ENCODE results near the gene CISH. TPM values are rescaled to one million over a fixed set of nuclear protein-coding genes. Genes with fewer than 3 reads are reported as not detected.

Gene CISH
- total RNA-seq, 1 experiment from 2014 or later, result 1.7 TPM

DNA sequence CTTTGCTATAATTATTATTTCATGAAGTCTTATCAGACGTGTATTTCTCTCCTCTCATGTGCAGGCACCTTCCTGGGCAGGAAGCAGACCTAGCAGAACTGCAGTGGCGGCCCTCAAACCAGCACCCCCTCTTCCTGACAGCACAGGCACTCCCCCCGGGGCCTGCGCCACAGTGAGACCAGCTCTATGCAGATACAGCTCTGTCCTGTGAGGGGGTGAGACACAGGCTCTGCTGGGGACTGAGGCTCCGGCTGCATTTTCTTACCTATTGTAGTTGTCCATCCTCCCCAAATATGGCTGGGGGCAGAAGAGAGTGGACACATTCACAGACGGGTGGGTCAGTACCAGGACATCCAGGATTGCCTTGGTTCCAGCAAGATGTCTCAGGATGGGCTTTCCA, 5.0 kb downstream of the CISH start:
- WGBS (ENCODE audit: extremely low coverage, insufficient read length, low lambda C conversion rate), result no CpG with 5 or more reads among the region's 6 CpGs
- no peaks in the 10 kb centered on the region for H3K9me3 ChIP-seq (ENCODE audit: control insufficient read depth, low read depth, low read length)
- H3K36me3 Mint-ChIP-seq (ENCODE audit: insufficient read depth in 1 of 3, low read depth in 3 of 3), result peaks cover 0 to 1% (median 0%) of the 10 kb centered on the region in 3 experiments; a peak in 1 of 7 replicates

More for the DNA sequence above, 5.0 kb downstream of the CISH start:
- no peak overlapping the region for H3K14ac ChIP-seq (ENCODE audit: insufficient read depth, low read length)
- no peak overlapping the region for H2BK120ac ChIP-seq (ENCODE audit: low read depth, low read length, poor library complexity, severe bottlenecking)
- H3T11ph ChIP-seq (ENCODE audit: low read length), result no peak overlapping the region
- no peak overlapping the region for H3K9ac ChIP-seq (ENCODE audit: extremely low read depth, insufficient read length, low read length)
- no peak overlapping the region for H2AK5ac ChIP-seq (ENCODE audit: insufficient read length, low read length)
- no peak for TF ChIP-seq CTCF (conservative IDR thresholded peaks at IDR 0.05)
- peaks cover 5% of the 10 kb centered on the region for H3K23me2 ChIP-seq (ENCODE audit: insufficient read length, low read depth, low read length, poor library complexity, severe bottlenecking)
- H3K4me1 Mint-ChIP-seq, result peaks cover 8 to 11% of the 10 kb centered on the region in 2 experiments
- no peak overlapping the region for H4K5ac ChIP-seq (ENCODE audit: insufficient read length, low read depth, low read length)
- H2BK5ac ChIP-seq (ENCODE audit: insufficient read length, low read length), result no peak overlapping the region
- no peak overlapping the region for H3K23ac ChIP-seq (ENCODE audit: insufficient read length, low read depth, low read length)
- H3K9me3 Mint-ChIP-seq, result no peaks in the 10 kb centered on the region
- H3K27me3 ChIP-seq (ENCODE audit: insufficient read depth, low read length), result peaks cover 5% of the 10 kb centered on the region; the same call in 1 of the 2 replicates
- H3K27ac ChIP-seq (ENCODE audit: insufficient read length, low read depth, low read length), result no peak overlapping the region
- H2BK12ac ChIP-seq (ENCODE audit: insufficient read length, low read depth, low read length), result no peak overlapping the region
- H3K79me2 ChIP-seq (ENCODE audit: insufficient read depth, low read length), result no peaks in the 10 kb centered on the region
- no peak overlapping the region for H3K18ac ChIP-seq (ENCODE audit: insufficient read length, low read depth, low read length)
- H2BK20ac ChIP-seq (ENCODE audit: low read depth, low read length, poor library complexity, severe bottlenecking), result no peak overlapping the region
- no peak overlapping the region for H3K27ac Mint-ChIP-seq
- no peak overlapping the region for H4K91ac ChIP-seq (ENCODE audit: insufficient read length, low read depth, low read length)
- H2BK15ac ChIP-seq (ENCODE audit: low read depth, low read length), result no peak overlapping the region
- H3K56ac ChIP-seq (ENCODE audit: insufficient read length, low read depth, low read length), result no peak overlapping the region
- H3K4me2 ChIP-seq (ENCODE audit: insufficient read depth, insufficient read length, low read length), result no peak overlapping the region
- H3K4me3 Mint-ChIP-seq, result no peak overlapping the region
- DNase-seq, result no peak
- H4K8ac ChIP-seq (replicated peaks; ENCODE audit: insufficient read length, low read depth, low read length), result no peak overlapping the region
- no peaks in the 10 kb centered on the region for H3K4me1 ChIP-seq (ENCODE audit: insufficient read depth, low read length)
- H3K27me3 Mint-ChIP-seq (ENCODE audit: low read depth), result peaks cover 24% of the 10 kb centered on the region
- H3K79me1 ChIP-seq (ENCODE audit: insufficient read depth, low read depth, low read length, poor library complexity, severe bottlenecking), result no peaks in the 10 kb centered on the region
- H3K4ac ChIP-seq (ENCODE audit: low read depth, low read length), result no peak overlapping the region
- no peaks in the 10 kb centered on the region for H4K20me1 ChIP-seq (ENCODE audit: control insufficient read depth, insufficient read depth, insufficient read length)
- no peak overlapping the region for H2AFZ ChIP-seq (ENCODE audit: low read length)

Data from H9 (cell line).